Subcutaneous adipose tissue (tissue), 4 donors: ENCODE results near the gene DHX35. TPM values are rescaled to one million over a fixed set of nuclear protein-coding genes. Genes with fewer than 3 reads are reported as not detected.

Experiments
- total RNA-seq, 4 donors: library from RNA; depleted of rRNA; stranded (reverse); fragments of >200 nt; gene quantifications; one replicate each; pipeline ENCODE4 v1.1.0, GENCODE V29; 2016
- TF ChIP-seq, protein P1 (sequence below): fragments of 450-650 bp; IDR thresholded peaks from one replicate; pipeline ENCODE4 v1.5.1; 2016; ENCODE audit warnings: low read depth, mild to moderate bottlenecking, control low read depth, antibody characterized with exemption, moderate library complexity

Gene DHX35, protein sequence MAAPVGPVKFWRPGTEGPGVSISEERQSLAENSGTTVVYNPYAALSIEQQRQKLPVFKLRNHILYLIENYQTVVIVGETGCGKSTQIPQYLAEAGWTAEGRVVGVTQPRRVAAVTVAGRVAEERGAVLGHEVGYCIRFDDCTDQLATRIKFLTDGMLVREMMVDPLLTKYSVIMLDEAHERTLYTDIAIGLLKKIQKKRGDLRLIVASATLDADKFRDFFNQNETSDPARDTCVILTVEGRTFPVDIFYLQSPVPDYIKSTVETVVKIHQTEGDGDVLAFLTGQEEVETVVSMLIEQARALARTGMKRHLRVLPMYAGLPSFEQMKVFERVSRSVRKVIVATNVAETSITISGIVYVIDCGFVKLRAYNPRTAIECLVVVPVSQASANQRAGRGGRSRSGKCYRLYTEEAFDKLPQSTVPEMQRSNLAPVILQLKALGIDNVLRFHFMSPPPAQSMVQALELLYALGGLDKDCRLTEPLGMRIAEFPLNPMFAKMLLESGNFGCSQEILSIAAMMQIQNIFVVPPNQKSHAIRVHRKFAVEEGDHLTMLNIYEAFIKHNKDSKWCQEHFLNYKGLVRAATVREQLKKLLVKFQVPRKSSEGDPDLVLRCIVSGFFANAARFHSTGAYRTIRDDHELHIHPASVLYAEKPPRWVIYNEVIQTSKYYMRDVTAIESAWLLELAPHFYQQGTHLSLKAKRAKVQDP
- total RNA-seq = 10 to 100 TPM; 10.6 to 14.5 (median 12.5) TPM

DNA sequence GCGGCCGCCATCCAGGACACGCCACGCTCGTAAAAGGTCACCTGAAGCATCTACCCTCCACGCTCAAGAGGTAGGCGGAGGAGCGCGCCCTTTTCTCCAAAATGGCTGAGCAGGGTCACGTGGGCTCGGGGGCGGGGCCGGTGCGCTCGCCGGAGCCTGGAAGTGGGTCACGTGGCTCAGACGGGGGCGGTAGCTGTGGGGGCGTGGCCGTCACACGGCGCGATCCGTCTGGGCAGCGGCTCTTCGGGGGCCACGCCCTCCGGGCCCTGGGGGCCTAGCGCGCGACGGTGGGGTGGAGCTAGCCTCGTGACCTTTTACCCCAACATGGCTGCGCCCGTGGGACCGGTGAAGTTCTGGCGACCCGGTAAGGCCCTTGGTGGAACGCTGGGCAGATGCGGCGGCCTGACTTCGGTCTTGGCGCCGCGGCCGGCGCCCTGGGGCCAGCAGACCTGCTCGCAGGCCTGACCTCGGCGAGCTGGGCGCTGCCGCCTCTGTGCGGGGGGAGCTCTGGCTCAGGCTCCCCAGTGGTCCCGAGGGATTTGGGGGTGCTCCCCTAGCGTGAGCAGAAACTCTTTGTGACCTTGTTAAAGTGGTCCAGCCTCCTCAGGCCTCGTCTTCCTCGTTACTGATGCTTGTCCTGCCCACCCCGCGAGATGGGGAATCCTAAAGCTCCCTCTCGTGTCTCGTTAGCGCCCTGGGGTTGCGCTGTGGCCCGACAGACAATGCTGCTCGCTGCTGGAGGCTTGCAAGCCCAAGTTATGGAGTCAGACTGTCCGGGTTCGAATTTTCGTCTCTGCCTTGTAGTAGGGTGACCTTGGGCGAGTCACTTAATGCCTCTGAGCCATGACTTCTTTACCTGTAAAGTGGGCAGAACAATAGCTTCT, at the start of gene DHX35:
TSS of gene DHX35 (plus strand) at position 301 of the 884 bp plus-strand sequence. CDS start at position 325, 24 bp downstream.
- TF ChIP-seq, protein P1, sequence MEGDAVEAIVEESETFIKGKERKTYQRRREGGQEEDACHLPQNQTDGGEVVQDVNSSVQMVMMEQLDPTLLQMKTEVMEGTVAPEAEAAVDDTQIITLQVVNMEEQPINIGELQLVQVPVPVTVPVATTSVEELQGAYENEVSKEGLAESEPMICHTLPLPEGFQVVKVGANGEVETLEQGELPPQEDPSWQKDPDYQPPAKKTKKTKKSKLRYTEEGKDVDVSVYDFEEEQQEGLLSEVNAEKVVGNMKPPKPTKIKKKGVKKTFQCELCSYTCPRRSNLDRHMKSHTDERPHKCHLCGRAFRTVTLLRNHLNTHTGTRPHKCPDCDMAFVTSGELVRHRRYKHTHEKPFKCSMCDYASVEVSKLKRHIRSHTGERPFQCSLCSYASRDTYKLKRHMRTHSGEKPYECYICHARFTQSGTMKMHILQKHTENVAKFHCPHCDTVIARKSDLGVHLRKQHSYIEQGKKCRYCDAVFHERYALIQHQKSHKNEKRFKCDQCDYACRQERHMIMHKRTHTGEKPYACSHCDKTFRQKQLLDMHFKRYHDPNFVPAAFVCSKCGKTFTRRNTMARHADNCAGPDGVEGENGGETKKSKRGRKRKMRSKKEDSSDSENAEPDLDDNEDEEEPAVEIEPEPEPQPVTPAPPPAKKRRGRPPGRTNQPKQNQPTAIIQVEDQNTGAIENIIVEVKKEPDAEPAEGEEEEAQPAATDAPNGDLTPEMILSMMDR = no peak

DNA sequence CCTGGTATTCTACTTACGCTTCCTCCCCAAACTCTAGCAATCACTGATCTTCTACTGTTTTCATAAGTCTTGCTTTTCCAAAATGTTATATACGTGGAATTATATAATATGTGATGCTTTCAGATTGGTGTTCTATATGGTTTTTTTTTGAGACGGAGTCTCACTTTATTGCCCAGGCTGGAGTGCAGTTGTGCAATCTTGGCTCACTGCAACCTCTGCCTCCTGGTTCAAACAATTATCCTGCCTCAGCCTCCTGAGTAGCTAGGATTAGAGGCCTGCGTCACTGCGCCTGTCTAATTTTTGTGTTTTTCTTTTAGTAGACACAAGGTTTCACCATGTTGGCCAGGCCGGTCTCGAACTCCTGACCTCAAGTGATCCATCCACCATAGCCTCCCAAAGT, 46.8 kb upstream of the DHX35 start:
- TF ChIP-seq, protein P1 = no peak

DNA sequence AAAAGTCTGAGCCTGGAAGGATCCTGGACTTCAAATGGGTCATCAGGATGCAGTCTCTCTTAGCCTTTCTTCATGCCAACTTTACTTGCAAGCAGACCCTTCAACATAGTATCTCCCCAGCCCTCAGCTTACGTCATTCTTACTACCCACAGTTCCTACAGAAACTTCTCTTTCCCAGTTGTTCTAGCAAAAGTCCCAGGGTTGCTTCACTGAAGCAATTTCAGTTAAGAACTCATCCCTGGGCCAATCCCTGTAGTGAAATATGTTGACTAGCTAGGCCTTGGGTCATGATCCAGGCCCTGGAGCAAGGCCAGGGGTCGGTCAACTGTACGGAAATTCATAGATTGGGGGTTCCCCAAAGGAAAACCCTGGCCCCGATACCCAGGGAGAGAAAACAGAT, 44.5 kb upstream of the DHX35 start:
- TF ChIP-seq, protein P1 = no peak

DNA sequence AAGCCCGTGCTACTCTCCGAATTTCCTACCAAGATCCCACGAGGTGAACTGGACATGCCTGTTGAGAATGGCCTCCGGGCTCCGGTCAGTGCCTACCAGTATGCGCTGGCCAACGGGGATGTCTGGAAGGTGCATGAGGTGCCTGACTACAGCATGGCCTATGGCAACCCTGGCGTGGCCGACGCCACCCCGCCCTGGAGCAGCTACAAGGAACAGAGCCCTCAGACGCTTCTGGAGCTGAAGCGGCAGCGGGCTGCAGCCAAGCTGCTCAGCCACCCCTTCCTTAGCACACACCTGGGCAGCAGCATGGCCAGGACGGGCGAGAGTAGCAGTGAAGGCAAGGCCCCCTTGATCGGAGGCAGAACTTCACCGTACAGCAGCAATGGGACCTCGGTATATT, 44.0 kb upstream of the DHX35 start:
- TF ChIP-seq, protein P1 = no peak

DNA sequence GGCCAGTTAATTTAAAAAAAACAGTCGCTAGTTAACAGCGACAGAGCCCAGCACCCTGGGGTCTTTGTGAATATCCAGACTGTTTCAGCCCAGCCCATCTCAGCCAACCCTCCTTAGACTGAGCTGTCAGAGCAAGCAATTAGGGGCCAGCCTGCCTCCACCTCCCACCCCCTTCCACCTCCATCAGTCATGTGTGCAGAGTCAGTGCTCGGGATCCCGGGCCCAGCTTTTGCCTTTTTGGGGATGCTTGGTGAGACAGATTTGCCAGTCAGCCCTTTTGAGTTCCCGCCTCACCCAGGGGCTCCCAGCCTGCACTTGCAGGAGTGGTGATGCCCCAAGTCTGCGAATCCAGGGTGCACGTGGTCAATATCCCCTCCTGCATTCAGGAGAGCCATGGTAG, 42.5 kb upstream of the DHX35 start:
- TF ChIP-seq, protein P1 = no peak

DNA sequence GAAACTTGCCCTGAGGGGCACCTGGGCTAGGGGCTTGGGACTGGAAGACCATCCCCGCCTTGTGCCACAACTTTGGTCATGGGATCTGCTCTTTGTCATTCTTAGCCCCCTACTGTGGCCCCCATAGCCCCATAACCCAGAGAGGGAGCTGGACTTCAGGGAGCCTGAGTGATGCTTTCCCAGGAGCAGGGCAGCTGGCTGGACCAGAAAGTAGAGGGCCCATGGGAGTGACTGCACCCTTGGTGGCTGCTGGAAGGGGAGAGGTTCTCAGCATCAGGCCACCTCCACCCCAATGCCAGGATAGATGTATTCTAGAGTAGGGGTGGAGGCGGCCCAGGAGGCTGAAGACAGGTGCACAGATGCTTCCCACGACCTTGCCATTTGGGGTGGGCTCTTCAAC, 41.7 kb upstream of the DHX35 start:
- TF ChIP-seq, protein P1 = no peak
